ENCODE results near the gene CLDN2.

DNA sequence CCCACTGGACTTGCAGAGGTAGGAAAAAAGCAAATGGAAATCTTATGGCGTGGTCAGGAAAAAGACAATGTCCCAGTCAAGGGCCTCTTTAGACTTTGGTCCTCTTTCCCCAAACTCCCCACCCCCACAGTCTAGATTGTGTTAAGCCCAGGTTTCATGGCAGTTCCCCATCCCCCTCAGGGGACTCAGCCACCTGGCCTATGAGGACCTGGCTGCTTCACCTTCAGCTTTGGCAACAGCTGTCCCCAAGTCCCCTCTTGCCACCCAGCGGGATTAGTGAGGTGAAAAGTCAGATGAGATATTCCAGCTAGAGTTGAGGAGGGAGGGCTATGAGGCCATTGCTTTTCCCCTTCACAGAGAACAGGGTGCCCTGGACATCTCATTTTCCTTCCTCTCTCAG lies 17.5 kb upstream of the CLDN2 start:
- TF ChIP-seq GATA3 (IDR thresholded peaks at IDR 0.05; ENCODE audit: low read depth, low read length) = no peak
- no peak for TF ChIP-seq GATA2 (IDR thresholded peaks at IDR 0.05; ENCODE audit: low read depth, low read length)

Data from SH-SY5Y (cell line).